ENCODE data around the gene ACE.
"Not testable (repeated sequence)": the region's sequence is repeated elsewhere in the genome, so short reads cannot be mapped to it uniquely, and the experiment has no call there.

Gene ACE

GRCh38 chr17:63464691-63465236, 12.1 kb upstream of the ACE start:
- DNase-seq (ENCODE audit: low read depth in 1 of 2, low spot score in 1 of 2), result no peak
- in situ Hi-C loops (cut with HindIII; ENCODE audit: low pct_unique_long_range_greater_than_20kb, low sequenced_read_pairs), result no loop called here
- no peak for TF ChIP-seq JUND (IDR thresholded peaks at IDR 0.05; ENCODE audit: low read depth)

DNA sequence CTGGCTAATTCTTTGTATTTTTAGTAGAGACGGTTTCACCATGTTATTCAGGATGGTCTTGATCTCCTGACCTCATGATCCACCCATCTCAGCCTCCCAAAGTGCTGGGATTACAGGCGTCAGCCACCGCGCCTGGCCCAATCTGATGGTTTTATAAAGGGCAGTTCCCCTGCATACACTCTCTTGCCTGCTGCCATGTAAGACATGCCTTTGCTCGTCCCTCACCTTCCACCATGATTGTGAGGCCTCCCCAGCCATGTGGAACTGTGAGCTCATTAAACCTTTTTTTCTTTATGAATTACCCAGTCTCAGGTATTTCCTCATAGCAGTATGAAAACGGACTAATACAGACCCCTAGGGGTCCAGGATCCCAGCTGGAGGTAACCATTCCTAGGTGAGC, 8.8 kb upstream of the ACE start:
- DNase-seq (ENCODE audit: low read depth in 1 of 2, low spot score in 1 of 2); in situ Hi-C loops (cut with HindIII; ENCODE audit: low pct_unique_long_range_greater_than_20kb, low sequenced_read_pairs): not testable (repeated sequence)

- in situ Hi-C loops (cut with HindIII; ENCODE audit: low pct_unique_long_range_greater_than_20kb, low sequenced_read_pairs), result no loop called here
- DNase-seq (ENCODE audit: low read depth in 1 of 2, low spot score in 1 of 2), result peak; percentile 20 to 75
Measured at GRCh38 chr17:63474174-63474573, 2.7 kb upstream of the ACE start.

DNA sequence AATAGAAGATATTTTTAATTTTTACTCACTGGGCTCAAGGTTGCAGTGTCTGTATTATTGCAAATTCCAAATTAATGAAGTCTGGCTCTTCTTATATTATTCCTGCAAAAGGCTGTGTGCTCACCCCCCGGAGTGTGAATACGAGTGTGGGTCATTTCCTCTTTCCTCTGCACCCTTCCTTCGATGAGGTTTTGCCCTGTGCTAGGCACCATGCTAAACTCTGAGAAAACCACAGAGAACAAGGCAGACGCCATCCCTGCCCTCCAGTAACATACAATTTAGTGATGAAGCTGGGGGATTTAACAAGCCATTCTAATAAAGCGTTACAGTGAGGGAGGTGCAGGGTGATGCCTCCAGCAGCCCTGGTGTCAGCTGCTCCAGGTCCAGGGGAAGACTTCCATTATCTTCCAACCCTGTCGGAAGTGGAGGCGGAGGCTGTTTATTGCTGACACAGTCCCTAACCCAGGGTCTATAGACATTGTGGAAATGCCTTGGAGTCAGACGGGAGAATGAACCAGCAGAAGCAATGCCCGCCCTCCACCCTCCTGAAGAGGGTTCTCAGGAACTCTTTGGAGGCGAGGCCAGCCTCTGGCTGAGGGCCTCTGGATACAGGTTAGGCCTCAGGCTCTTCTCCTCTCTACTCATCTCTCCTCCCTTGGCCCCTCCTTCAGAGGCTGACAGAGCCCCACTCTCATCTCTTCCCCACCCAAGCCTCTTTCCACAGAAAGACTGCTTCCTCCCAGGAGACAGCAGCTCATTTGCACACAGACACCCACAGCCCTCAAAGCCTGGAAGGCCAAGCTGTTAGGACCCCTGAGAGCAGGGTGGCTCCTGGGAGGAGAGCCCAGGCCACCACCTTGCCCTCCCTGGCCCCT, 2.0 kb upstream of the ACE start:
- in situ Hi-C loops (cut with HindIII; ENCODE audit: low pct_unique_long_range_greater_than_20kb, low sequenced_read_pairs), result no loop called here
- DNase-seq (ENCODE audit: low read depth in 1 of 2, low spot score in 1 of 2), result no peak
- no peak for TF ChIP-seq JUND (IDR thresholded peaks at IDR 0.05; ENCODE audit: low read depth)

More at GRCh38 chr17:63474174-63474573, 2.7 kb upstream of the ACE start:
- TF ChIP-seq JUND (IDR thresholded peaks at IDR 0.05; ENCODE audit: low read depth), result no peak

- TF ChIP-seq JUND (IDR thresholded peaks at IDR 0.05; ENCODE audit: low read depth), result no peak
- in situ Hi-C loops (cut with HindIII; ENCODE audit: low pct_unique_long_range_greater_than_20kb, low sequenced_read_pairs), result no loop called here
- no peak for DNase-seq (ENCODE audit: low read depth in 1 of 2, low spot score in 1 of 2)
Measured at GRCh38 chr17:63475491-63476412, 1.1 kb upstream of the ACE start.

- no peak for DNase-seq (ENCODE audit: low read depth in 1 of 2, low spot score in 1 of 2)
- in situ Hi-C loops (cut with HindIII; ENCODE audit: low pct_unique_long_range_greater_than_20kb, low sequenced_read_pairs), result no loop called here
- no peak for TF ChIP-seq JUND (IDR thresholded peaks at IDR 0.05; ENCODE audit: low read depth)
Measured at GRCh38 chr17:63476459-63476853, 405 bp upstream of the ACE start.

DNA sequence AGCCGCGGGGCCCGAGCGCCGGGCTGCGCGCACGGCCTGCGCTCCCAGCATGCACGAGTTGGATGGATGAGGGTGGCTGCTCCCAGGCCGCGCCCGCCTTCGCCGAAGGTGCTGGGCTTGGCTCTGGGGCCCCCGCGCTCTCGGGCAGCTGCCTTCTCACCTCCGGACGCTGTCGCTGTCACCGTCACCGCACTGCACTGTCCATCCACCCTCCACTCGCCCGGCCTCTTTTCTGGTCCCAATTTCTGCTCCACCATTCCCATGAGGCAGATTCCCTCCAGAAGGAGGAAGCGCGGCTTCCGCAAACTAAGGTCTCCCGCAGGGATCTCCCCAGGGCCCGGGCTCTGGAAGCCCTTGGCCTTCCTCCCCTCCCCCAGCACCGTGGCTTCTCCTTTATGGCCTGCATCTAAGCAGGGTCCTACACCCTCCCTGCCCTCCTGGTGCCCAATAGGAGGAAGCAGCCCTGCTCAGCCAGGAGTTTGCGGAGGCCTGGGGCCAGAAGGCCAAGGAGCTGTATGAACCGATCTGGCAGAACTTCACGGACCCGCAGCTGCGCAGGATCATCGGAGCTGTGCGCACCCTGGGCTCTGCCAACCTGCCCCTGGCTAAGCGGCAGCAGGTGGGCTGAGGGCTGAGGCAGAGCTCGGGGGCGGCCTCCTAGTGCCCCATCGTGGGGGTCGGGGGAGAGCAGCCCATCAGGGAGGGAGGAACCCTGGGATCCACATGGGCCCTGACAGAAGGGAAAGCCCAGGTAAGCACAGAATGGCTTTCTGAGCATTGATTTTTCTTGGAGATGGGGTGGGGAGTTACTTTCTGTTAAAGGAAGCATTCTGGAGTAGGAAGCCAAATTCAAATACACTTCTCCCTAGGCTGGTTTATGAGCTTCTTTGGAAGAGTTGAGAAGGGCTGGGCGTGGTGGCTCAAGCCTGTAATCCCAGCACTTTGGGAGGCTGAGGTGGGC, 899 bp downstream of the ACE start:
- in situ Hi-C loops (cut with HindIII; ENCODE audit: low pct_unique_long_range_greater_than_20kb, low sequenced_read_pairs), result no loop called here
- peak; percentile 17 to 53 for DNase-seq (ENCODE audit: low read depth in 1 of 2, low spot score in 1 of 2)
- TF ChIP-seq JUND (IDR thresholded peaks at IDR 0.05; ENCODE audit: low read depth), result no peak

DNA sequence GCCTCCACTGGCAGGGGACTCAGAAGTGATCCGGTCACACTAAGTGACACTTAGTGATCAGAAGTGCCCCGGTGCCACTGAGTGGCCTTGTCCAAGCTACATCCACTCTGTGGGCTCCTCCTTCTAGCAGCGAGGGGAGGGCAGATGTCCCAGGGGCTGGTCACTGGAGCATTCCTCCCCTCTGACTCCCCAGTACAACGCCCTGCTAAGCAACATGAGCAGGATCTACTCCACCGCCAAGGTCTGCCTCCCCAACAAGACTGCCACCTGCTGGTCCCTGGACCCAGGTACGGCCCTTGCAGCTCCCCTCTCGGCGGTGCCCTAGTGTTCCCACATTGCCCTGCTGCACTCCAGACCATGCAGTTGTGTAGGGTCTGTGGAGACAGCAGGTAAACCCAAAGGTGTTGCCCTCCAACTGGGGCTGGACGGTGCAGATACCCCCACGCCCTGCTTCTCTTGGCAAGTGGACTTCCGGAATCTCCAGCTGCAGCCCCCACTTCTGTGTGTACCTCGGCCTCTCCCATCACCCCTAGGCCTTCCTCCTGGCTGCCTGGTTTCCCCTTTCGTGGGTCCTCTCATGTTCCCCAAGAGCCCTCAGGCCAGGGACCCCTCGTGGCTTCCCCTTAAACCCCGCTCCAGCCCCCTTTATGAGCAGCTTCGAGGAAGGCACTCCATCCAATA, 2.1 kb downstream of the ACE start:
- no peak for TF ChIP-seq JUND (IDR thresholded peaks at IDR 0.05; ENCODE audit: low read depth)
- in situ Hi-C loops (cut with HindIII; ENCODE audit: low pct_unique_long_range_greater_than_20kb, low sequenced_read_pairs), result no loop called here
- DNase-seq (ENCODE audit: low read depth in 1 of 2, low spot score in 1 of 2), result peak; percentile 93 to 98

DNA sequence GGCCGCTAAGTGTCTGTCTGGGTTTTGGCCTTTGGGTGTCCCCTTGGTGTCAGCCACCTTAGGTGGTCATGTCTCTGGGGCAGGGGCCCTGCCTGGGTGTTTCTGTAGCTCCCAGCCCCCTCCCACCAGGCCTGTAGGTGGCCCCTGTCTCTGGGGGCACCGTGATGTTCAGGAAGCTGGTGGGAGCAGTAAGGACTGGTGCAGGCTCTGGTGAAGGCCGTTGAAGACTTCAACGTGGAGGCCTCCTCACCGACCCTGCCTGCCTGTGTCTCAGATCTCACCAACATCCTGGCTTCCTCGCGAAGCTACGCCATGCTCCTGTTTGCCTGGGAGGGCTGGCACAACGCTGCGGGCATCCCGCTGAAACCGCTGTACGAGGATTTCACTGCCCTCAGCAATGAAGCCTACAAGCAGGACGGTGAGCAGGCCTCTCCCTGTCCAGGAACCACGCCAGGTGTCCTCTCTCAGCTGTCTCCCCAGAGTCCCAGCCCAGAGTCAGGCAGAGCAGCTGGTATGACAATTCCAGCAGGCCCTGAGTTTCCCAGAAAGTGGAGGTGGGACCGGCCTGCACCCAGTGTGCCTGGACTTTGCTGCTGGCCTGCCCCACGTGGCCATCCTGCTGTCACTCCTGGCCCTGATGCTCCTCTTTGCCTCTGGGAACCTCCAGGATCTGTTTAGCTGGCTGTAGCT, 2.8 kb downstream of the ACE start:
- TF ChIP-seq JUND (IDR thresholded peaks at IDR 0.05; ENCODE audit: low read depth), result no peak
- DNase-seq (ENCODE audit: low read depth in 1 of 2, low spot score in 1 of 2), result no peak
- in situ Hi-C loops (cut with HindIII; ENCODE audit: low pct_unique_long_range_greater_than_20kb, low sequenced_read_pairs), result no loop called here

DNA sequence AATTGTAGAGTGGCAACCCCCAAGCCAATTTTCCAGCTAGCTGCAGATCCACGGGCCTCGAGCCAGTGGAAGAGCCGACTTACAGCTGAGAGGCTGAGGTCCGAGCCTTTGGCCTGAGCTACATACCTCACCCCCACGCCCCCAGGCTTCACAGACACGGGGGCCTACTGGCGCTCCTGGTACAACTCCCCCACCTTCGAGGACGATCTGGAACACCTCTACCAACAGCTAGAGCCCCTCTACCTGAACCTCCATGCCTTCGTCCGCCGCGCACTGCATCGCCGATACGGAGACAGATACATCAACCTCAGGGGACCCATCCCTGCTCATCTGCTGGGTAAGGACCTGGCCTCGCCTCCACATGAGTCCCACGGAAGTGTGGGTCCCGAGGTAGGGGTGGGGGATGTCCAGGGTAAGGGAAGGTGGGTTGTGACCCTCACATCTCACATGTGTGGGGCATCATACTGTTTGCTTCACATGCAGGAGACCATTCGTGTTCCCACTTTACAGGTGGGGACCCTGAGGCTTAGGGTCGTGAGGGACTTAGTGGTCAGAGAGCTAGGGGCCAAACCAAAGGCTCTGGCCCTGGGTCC, 3.4 kb downstream of the ACE start:
- no peak for TF ChIP-seq JUND (IDR thresholded peaks at IDR 0.05; ENCODE audit: low read depth)
- in situ Hi-C loops (cut with HindIII; ENCODE audit: low pct_unique_long_range_greater_than_20kb, low sequenced_read_pairs), result no loop called here
- DNase-seq (ENCODE audit: low read depth in 1 of 2, low spot score in 1 of 2), result no peak
